HG03571 (cell line): Measurements from ENCODE around the gene CCDC194.

Source experiments
- ATAC-seq: cut with Tn5 transposase; IDR thresholded peaks from one replicate; pipeline ENCODE4 v1.9.1; 2021; ENCODE audit not compliant: unreplicated experiment

The CCDC194 gene

DNA sequence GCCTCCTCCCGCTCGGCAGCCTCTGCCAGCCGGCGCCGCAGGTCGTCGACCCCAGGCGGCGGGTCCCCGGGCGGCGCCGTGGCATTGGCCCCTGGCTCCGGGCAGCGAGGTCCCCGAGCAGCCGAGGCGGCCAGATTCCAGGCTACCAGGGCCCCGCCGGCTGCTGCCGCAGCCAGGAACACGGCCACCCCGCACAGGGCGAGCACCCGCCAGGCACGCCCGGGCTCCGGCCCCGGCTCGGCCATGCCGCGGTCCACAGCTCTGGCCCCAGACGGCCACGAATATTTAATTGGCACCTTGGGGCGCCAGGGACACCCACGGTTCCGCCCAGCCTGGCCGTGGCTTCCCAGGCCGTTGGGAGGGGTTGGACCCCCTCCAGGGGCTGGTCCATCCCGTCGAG, at the start of gene CCDC194:
Gene CCDC194 (minus strand): TSS at position 283 of the 400 bp plus-strand sequence. CDS start 38 bp downstream, at position 245.
- ATAC-seq: no peak

- no peak for ATAC-seq
These were observed 47.4 kb upstream of the CCDC194 start for GRCh38 chr19:17441241-17442021.

GRCh38 chr19:17436874-17437267, 42.9 kb upstream of the CCDC194 start:
- no peak for ATAC-seq

- ATAC-seq: no peak
These were observed 42.3 kb upstream of the CCDC194 start for GRCh38 chr19:17436094-17436873.

DNA sequence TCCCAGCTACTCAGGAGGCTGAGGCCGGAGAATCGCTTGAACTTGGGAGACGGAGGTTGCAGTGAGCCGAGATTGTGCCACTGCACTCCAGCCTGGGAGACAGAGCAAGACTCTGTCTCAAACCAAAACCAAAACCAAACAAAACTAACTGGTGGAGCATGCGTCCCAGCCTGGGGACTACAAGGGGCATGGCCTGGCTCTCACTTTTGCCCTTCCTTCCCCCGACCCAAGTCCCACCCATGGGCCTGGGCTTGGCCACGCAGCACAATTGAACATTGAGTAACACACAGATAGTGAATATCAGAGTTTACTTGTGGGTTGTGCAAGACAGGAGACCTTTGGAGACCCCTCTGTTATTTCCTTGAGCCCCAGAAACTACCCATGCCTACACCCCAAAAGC, 41.2 kb upstream of the CCDC194 start:
- no peak for ATAC-seq

DNA sequence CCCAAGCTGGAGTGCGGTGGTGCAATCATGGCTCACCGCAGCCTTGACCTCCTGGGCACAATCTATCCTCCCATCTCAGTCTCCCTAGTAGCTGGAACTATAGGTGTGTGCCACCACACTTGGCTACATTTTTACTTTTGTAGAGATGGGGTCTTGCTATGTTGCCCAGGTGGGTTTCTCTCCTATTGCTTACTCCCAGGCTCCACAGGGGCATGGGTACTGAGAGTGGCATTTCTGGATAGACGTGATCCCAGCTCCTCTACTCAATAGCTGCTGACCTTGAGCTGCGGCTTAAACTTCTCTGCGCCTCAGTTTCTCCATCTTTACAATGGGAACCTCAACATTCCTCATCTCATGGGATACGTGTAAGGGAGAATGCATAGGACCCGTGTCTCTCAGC, 37.4 kb upstream of the CCDC194 start:
- ATAC-seq: no peak

DNA sequence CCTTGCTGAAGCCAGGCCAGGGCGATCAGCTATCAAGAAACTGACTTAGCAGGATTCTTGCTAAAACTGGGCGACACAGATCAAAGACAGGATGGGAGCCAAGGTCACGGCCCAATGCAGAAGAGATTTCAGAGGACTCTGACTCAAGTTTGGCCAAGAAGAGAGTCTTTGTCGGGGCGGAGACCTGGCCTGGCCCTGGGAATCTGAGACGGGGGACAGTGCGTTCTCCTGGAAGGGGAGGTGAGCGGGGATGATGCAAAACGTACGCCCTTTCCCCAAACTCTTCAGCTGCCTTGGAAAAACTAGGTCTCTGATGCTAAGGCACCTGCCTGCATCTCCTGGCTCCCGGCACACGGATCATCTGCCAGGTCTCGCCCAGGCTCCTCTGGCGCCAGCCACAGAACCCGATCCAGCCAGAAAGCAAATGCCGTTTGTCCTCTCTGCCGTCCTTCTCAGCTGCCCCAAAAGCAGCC, 35.7 kb upstream of the CCDC194 start:
- no peak for ATAC-seq

DNA sequence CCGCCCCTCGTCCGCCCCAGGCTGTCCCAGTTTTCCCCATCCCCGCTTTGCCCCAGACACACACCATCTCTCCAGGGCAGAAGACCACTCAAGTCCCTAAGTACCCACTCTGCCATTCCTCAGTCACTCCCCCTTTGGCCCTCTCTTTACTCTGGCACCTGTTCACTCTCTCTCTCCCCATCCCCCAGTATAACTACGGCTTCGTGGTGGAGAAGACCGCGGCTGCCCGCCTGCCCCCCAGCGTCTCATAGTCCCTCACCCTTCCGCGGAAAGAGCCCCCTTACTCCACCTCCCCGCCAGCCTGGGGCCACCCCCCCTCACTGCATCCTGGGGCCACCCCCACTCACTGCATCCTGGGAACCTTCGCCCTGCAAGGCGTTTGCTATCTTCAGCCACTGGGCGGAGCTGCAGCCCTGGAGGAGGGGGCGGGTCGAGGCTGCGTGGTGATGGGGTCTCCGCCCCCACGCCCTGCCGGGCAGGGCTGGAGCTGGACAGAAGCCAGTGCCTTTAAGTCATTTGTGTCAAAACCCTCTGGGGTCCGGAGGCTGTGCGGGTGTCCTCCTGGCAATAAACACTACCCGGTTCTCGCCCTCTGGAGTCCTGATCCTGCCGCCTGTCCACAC, 30.9 kb upstream of the CCDC194 start:
- ATAC-seq: no peak

- ATAC-seq: no peak
These were observed 29.6 kb upstream of the CCDC194 start for GRCh38 chr19:17423429-17424208.

GRCh38 chr19:17421942-17422341, 27.9 kb upstream of the CCDC194 start:
- ATAC-seq: no peak

GRCh38 chr19:17420475-17420924, 26.5 kb upstream of the CCDC194 start:
- peak; percentile 21 for ATAC-seq

GRCh38 chr19:17419621-17420474, 25.9 kb upstream of the CCDC194 start, which contains the start of gene MVB12A:
MVB12A (plus strand) TSS chr19:17420047; CDS start chr19:17420136, 89 bp downstream.
- ATAC-seq: peak; percentile 75

- no peak for ATAC-seq
These were observed 25.2 kb upstream of the CCDC194 start for GRCh38 chr19:17419154-17419620.

- ATAC-seq: no peak
These were observed 24.7 kb upstream of the CCDC194 start for GRCh38 chr19:17418710-17419109.

DNA sequence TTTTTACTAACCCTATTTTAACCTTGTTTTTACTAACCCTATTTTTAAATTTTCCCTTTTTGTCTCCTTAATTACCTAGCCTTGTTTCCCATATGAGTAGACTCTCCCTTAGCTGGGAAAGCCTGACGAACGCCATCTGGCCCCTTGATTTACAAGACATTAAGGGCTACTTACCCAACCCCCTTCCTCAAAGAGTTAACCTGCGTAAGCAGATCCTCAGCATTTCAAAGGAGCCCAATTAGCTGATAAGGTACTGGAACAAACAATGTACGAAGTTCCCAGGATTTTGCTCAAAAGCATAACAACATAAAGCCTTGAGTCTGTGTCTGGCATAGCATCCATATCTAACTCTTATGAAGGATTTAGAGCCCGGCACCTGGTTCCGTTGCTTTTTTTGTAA, 21.1 kb upstream of the CCDC194 start:
- ATAC-seq: no peak

- no peak for ATAC-seq
These were observed 20.1 kb upstream of the CCDC194 start for GRCh38 chr19:17414097-17414496.

- ATAC-seq: no peak
These were observed 17.8 kb upstream of the CCDC194 start for GRCh38 chr19:17411801-17412200.

GRCh38 chr19:17409990-17410389, 16.0 kb upstream of the CCDC194 start:
- ATAC-seq: no peak

DNA sequence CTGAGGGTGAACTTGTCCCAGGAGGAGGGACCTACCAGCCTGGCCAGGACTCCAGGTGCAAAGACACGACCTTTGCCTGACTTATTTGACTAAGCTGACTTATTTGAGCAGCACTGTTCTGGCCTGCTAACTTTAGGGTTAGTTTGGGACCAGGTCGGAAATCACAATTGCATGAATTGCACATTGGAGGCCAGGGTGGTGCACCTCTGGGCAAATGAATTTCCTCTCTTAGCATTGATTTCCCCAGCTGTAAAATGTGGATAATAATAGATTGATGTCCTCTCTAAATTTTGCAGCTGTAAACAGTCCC, 12.8 kb upstream of the CCDC194 start:
- no peak for ATAC-seq
